Neural crest cell (in vitro differentiated cells): ENCODE measurements around the gene ZNF362. TPM values are rescaled to one million over a fixed set of nuclear protein-coding genes. Genes with fewer than 3 reads are reported as not detected.

Experiments used
- DNase-seq: peaks from one replicate; pipeline ENCODE4 v3.0.0; 2021; ENCODE audit warnings: low read depth, mixed read lengths, low spot score
- H3K27ac Mint-ChIP-seq: one replicate; pipeline ENCODE4 v1.8.0; 2021; ENCODE audit warnings: mild to moderate bottlenecking, mixed read lengths; ENCODE audit not compliant: unreplicated experiment
- H3K27me3 Mint-ChIP-seq: 2 replicates; pipeline ENCODE4 v1.8.0; 2021; ENCODE audit warnings: low read depth, mild to moderate bottlenecking, mixed read lengths
- H3K36me3 Mint-ChIP-seq: 2 replicates; pipeline ENCODE4 v1.8.0; 2021; ENCODE audit warnings: low read depth, mild to moderate bottlenecking, mixed read lengths
- H3K4me1 Mint-ChIP-seq: 2 replicates; pipeline ENCODE4 v1.8.0; 2021; ENCODE audit warnings: mixed read lengths
- H3K4me3 Mint-ChIP-seq: one replicate; pipeline ENCODE4 v1.8.0; 2021; ENCODE audit warnings: mild to moderate bottlenecking, mixed read lengths
- H3K9me3 Mint-ChIP-seq: 2 replicates; pipeline ENCODE4 v1.8.0; 2021; ENCODE audit warnings: mixed read lengths
- total RNA-seq: library from RNA; stranded (reverse); gene quantifications from 2 replicates; pipeline ENCODE4 v1.2.1, GENCODE V29; 2021
- TF ChIP-seq, protein P1 (sequence below): fragments of 200-600 bp; sonication (generic); conservative IDR thresholded peaks from 2 replicates; pipeline ENCODE4 v1.5.0; 2021; ENCODE audit warnings: antibody characterized with exemption, mild to moderate bottlenecking

ZNF362 gene
- total RNA-seq, 1 donor from 2014 or later, result 56.3 TPM

DNA sequence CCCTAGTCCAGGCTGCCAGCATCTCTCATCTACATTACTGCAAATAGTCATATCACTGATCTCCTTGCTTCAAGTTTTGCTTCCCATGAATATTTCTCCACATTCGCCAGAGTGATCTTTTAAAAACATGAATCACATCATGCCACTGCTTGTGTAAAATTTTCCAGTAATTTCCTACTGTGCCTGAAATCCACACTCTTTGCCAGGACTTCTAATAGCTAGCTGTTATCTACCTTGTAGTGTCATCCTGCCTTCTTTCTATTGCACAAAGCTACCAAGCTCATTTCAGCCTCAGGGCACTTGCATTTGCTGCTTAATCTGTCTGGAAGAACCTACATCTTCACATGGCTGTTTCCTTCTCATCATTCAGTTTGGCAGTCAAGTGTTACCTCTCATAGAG, 33.9 kb upstream of the ZNF362 start:
- Mint-ChIP-seq H3K4me1 (peaks cover 12% of the 10 kb centered on the region), H3K36me3 (no peaks in the 10 kb centered on the region), H3K4me3 (no peak overlapping the region), H3K27me3 (no peaks in the 10 kb centered on the region), H3K9me3 (peaks cover 10% of the 10 kb centered on the region), H3K27ac (no peak overlapping the region)
- no peak for DNase-seq
- TF ChIP-seq, protein P1, sequence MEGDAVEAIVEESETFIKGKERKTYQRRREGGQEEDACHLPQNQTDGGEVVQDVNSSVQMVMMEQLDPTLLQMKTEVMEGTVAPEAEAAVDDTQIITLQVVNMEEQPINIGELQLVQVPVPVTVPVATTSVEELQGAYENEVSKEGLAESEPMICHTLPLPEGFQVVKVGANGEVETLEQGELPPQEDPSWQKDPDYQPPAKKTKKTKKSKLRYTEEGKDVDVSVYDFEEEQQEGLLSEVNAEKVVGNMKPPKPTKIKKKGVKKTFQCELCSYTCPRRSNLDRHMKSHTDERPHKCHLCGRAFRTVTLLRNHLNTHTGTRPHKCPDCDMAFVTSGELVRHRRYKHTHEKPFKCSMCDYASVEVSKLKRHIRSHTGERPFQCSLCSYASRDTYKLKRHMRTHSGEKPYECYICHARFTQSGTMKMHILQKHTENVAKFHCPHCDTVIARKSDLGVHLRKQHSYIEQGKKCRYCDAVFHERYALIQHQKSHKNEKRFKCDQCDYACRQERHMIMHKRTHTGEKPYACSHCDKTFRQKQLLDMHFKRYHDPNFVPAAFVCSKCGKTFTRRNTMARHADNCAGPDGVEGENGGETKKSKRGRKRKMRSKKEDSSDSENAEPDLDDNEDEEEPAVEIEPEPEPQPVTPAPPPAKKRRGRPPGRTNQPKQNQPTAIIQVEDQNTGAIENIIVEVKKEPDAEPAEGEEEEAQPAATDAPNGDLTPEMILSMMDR, result no peak

DNA sequence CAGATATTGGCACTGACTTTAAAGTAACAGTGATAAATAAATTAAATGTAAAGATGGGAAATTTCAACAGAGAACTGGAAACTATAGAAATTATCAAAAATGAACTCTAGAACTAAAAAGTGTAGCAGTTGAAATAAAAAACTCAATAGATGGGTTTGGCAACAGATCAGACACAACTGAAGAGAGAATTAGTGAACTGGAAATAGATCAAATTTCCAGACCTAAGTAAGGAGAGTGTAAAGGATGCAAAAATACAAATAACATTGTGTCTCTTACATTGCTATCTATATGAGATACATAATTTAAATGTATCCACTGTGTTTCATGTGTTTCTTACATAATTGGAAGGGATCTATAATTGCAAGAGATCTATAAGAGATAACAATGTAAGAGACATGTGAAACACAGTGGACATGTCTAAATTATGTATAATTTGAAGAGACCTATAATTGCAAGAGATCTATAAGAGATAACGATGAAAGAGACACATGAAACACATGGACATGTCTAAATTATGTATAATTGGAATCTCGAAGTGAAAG, 32.1 kb upstream of the ZNF362 start:
- Mint-ChIP-seq H3K9me3 (peaks cover 14% of the 10 kb centered on the region), H3K27ac (no peak overlapping the region), H3K4me3 (no peak overlapping the region), H3K4me1 (peaks cover 17% of the 10 kb centered on the region), H3K27me3 (no peaks in the 10 kb centered on the region), H3K36me3 (no peaks in the 10 kb centered on the region)
- DNase-seq, result no peak
- TF ChIP-seq, protein P1, result no peak

DNA sequence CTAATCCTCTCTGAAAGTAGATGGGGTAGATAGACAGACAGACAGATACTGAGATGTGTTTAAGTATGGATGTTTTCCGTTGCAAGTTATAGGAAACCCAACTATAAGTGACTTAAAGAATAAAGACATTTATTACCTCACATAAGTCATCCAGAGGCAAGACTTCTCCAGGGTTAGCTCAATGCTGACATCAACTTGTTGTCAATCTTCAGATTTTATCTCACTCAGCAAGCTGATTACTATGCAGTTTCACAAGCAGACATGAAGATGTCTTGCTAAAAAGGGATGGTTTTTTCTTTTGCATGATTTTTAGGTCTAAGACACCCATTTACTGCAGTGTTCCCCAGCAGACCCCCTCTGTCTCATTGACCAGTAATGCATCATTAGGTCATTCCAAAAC, 30.7 kb upstream of the ZNF362 start:
- Mint-ChIP-seq H3K27me3 (no peaks in the 10 kb centered on the region), H3K4me3 (no peak overlapping the region), H3K27ac (no peak overlapping the region), H3K36me3 (no peaks in the 10 kb centered on the region), H3K9me3 (peaks cover 14% of the 10 kb centered on the region), H3K4me1 (peaks cover 10% of the 10 kb centered on the region)
- TF ChIP-seq, protein P1, result no peak
- DNase-seq, result no peak

DNA sequence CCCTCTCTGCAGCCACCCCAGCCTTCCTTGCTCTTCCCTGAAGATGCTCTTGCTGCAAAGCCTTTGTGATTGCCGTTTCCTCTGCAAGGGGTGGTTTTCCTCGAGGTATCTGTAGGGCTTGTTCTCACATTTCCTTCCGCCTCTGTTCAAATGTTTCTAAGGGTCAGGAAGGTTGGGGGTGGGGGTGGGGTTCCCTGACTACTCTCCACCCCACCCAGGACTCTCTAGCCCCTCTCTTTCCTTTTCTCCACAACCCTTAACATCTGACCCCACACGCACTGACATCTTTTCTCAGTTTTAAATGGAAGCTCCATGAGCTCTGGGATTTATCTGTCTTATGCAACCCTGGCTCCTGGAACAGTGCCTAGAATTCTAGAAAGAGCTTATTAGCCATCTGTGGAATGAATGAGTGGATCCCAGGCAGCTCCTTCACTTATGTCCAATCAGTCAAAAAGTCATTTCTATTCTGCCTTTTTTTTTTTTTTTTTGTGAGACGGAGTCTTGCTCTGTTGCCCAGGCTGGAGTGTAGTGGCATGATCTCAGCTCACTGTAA, 27.3 kb upstream of the ZNF362 start:
- peak overlapping the region; percentile 1 for H3K27ac Mint-ChIP-seq
- H3K9me3 Mint-ChIP-seq, result peaks cover 12% of the 10 kb centered on the region
- no peak overlapping the region for H3K4me3 Mint-ChIP-seq
- TF ChIP-seq, protein P1, result no peak
- H3K36me3 Mint-ChIP-seq, result no peaks in the 10 kb centered on the region
- DNase-seq, result no peak
- peaks cover 15% of the 10 kb centered on the region for H3K4me1 Mint-ChIP-seq
- H3K27me3 Mint-ChIP-seq, result no peaks in the 10 kb centered on the region

DNA sequence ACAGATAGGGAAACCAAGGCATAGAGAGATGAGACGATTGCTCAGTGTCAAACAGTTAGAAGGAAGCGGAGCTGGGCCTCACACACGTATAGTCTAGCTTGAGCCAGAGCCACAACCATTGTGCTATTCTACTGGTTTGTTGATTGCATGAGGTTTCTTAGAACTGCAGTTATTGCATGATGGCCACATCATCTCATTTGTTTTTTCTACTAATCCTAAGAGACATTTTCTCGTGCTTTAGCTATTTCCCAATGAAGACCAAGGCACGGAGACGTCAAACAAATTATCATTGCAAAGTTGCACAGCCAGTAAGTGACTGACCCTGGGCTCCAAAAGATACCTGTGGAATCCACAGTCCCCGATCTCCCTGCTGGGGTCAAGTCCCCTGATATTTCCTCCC, 25.1 kb upstream of the ZNF362 start:
- Mint-ChIP-seq H3K27me3 (no peaks in the 10 kb centered on the region), H3K27ac (no peak overlapping the region), H3K36me3 (no peaks in the 10 kb centered on the region), H3K4me1 (peaks cover 31% of the 10 kb centered on the region), H3K4me3 (no peak overlapping the region), H3K9me3 (peaks cover 4% of the 10 kb centered on the region)
- TF ChIP-seq, protein P1, result no peak
- no peak for DNase-seq
